Airway epithelial cell (primary cell): ENCODE measurements around the gene IKZF2. TPM values are rescaled to one million over a fixed set of nuclear protein-coding genes. Genes with fewer than 3 reads are reported as not detected.

Experiments
- total RNA-seq: library from RNA; depleted of rRNA; stranded (reverse); fragments of >200 nt; gene quantifications from 2 replicates; pipeline ENCODE4 v1.2.3, GENCODE V29; 2015

IKZF2 gene
- total RNA-seq = 14.9 and 20.2 TPM in 2 replicates

GRCh38 chr2:213151437-213152064, at the start of gene IKZF2:
Gene IKZF2, minus strand, starts transcription at chr2:213151612. Its CDS starts 2,983 bp downstream, at chr2:213148629.

Other genes with a start within 250 kb of the IKZF2 start
- 22.4 and 22.8 TPM in 2 replicates for gene SPAG16, start 132.9 kb upstream of the IKZF2 start, total RNA-seq